Measurements from ENCODE around the gene ABCB9. TPM values are rescaled to one million over a fixed set of nuclear protein-coding genes. Genes with fewer than 3 reads are reported as not detected.

ABCB9 gene
- total RNA-seq, 1 experiment from 2014 or later = 6.3 TPM

- ChIA-PET POLR2A (no interaction called here), CTCF (no interaction called here)
- DNase-seq (ENCODE audit: low spot score) (no peak), ATAC-seq (no peak)
- Mint-ChIP-seq H3K27me3 (ENCODE audit: low read depth) (no peaks in the 10 kb centered on the region; the same call in 1 of the 2 replicates), H3K4me1 (no peaks in the 10 kb centered on the region), H3K27ac (no peak overlapping the region), H3K36me3 (no peaks in the 10 kb centered on the region), H3K4me3 (no peak overlapping the region), H3K9me3 (no peaks in the 10 kb centered on the region)
- TF ChIP-seq E2F4 (CRISPR knock-in tag; IDR thresholded peaks at IDR 0.05; ENCODE audit: borderline replicate concordance, low read depth) = no peak
- TF ChIP-seq ZNF281 (CRISPR knock-in tag; IDR thresholded peaks at IDR 0.05) = no peak
- no peak for TF ChIP-seq CBFB (CRISPR knock-in tag; IDR thresholded peaks at IDR 0.05; ENCODE audit: low read depth)
- no peak for TF ChIP-seq PRRX2 (CRISPR knock-in tag; IDR thresholded peaks at IDR 0.05)
- TF ChIP-seq ATF3 (CRISPR knock-in tag; conservative IDR thresholded peaks at IDR 0.05) = no peak
- TF ChIP-seq ATF2 (CRISPR knock-in tag; IDR thresholded peaks at IDR 0.05; ENCODE audit: borderline replicate concordance, low read depth) = no peak
- no peak for TF ChIP-seq NFE2L1 (CRISPR knock-in tag; IDR thresholded peaks at IDR 0.05)
- TF ChIP-seq MYBL2 (CRISPR knock-in tag; IDR thresholded peaks at IDR 0.05) = no peak
- no peak for TF ChIP-seq OVOL2 (CRISPR knock-in tag; IDR thresholded peaks at IDR 0.05; ENCODE audit: borderline replicate concordance)
- no peak for TF ChIP-seq E2F5 (CRISPR knock-in tag; IDR thresholded peaks at IDR 0.05)
- TF ChIP-seq ZNF671 (CRISPR knock-in tag; IDR thresholded peaks at IDR 0.05) = no peak
- TF ChIP-seq ARID4B (CRISPR knock-in tag; IDR thresholded peaks at IDR 0.05; ENCODE audit: borderline replicate concordance) = no peak
- TF ChIP-seq NR2C2 (CRISPR knock-in tag; IDR thresholded peaks at IDR 0.05) = no peak
- no peak for TF ChIP-seq ATF1 (CRISPR knock-in tag; IDR thresholded peaks at IDR 0.05)
- no peak for TF ChIP-seq RELA (CRISPR knock-in tag; IDR thresholded peaks at IDR 0.05; ENCODE audit: borderline replicate concordance)
- no peak for TF ChIP-seq ZNF121 (CRISPR knock-in tag; IDR thresholded peaks at IDR 0.05)
- TF ChIP-seq ZBTB21 (CRISPR knock-in tag; IDR thresholded peaks at IDR 0.05; ENCODE audit: borderline replicate concordance) = no peak
- TF ChIP-seq ZBTB43 (CRISPR knock-in tag; IDR thresholded peaks at IDR 0.05) = no peak
- TF ChIP-seq USF1 (CRISPR knock-in tag; IDR thresholded peaks at IDR 0.05) = no peak
- TF ChIP-seq MXD4 (CRISPR knock-in tag; IDR thresholded peaks at IDR 0.05; ENCODE audit: borderline replicate concordance) = no peak
Measured at GRCh38 chr12:122929812-122930211, 36.5 kb downstream of the ABCB9 start.
